HCT116 (cell line): Measurements from ENCODE around the gene OTOG. TPM values are rescaled to one million over a fixed set of nuclear protein-coding genes. Genes with fewer than 3 reads are reported as not detected.

ENCODE experiments used
- ATAC-seq: fragments of 200-7000 bp; cut with Tn5 transposase; 2 replicates; pipeline ENCODE4 v1.9.1; 2020; ENCODE audit warnings: mild to moderate bottlenecking, moderate library complexity
- BruUV-seq: library from RNA; stranded (reverse); fragments of 400-500 nt; replicated peaks from 2 replicates; lab custom pipeline; 2021; lab: Mats Ljungman, UMichigan
- CTCF ChIA-PET: fragments of 300-600 bp; sonication (Branson Sonifier 250); formaldehyde crosslinking; loops from one replicate; lab custom pipeline; 2021; ENCODE audit warnings: antibody characterized with exemption; lab: Charles Lee
- POLR2A ChIA-PET: fragments of 300-600, 350-600 bp; sonication (Branson Sonifier 250); formaldehyde crosslinking; loops from one replicate; lab custom pipeline; 2021; ENCODE audit warnings: antibody characterized with exemption; lab: Charles Lee
- RAD21 ChIA-PET, 2 experiments: fragments of 300-600 bp; sonication (Branson Sonifier 250); formaldehyde crosslinking; loops; one replicate each; lab custom pipeline; 2023; ENCODE audit warnings: low total read pairs in 2 of 2; ENCODE audit not compliant: uncharacterized antibody in 2 of 2, unreplicated experiment in 2 of 2, low non-redundant PET in 1 of 2; lab: Charles Lee
- DNase-seq: peaks from one replicate; pipeline ENCODE4 v3.0.0-alpha.2; 2010; ENCODE audit warnings: low read depth, low spot score
- H2AFZ ChIP-seq: fragments of 200-600 bp; shearing (Covaris generic), sonication (generic); 2 replicates; pipeline ENCODE4 v1.6.1; 2017; ENCODE audit warnings: low read depth, mixed run types, mixed read lengths, antibody characterized with exemption, low read length; ENCODE audit not compliant: poor library complexity, severe bottlenecking
- H3K27ac ChIP-seq: 2 replicates; pipeline ENCODE4 v1.5.1; 2012; ENCODE audit warnings: low read depth, low read length
- H3K27me3 ChIP-seq: fragments of 200-600 bp; sonication (generic); 2 replicates; pipeline ENCODE4 v1.6.1; 2016; ENCODE audit warnings: mixed run types, low read length, mixed read lengths; ENCODE audit not compliant: insufficient read depth
- H3K36me3 ChIP-seq, 2 experiments: fragments of 200-500 bp in 1 of 2; fragments of 200-600 bp in 1 of 2; sonication (Bioruptor generic) in 1 of 2; sonication (generic) in 1 of 2; 2 replicates each; pipeline versions ENCODE4 v1.5.1 to v1.6.1; 2014 to 2016; ENCODE audit warnings: low read length in 2 of 2, inconsistent platforms in 1 of 2, mixed read lengths in 1 of 2, mixed run types in 1 of 2; ENCODE audit not compliant: insufficient read depth in 2 of 2, control insufficient read depth in 1 of 2
- H3K4me1 ChIP-seq, 2 experiments: fragments of 200-600 bp in 1 of 2; sonication (generic) in 1 of 2; 2 replicates each; pipeline versions ENCODE4 v1.5.1 to v1.6.1; 2012 to 2017; ENCODE audit warnings: low read length in 2 of 2, inconsistent platforms in 1 of 2, mild to moderate bottlenecking in 1 of 2, mixed read lengths in 1 of 2, mixed run types in 1 of 2, moderate library complexity in 1 of 2; ENCODE audit not compliant: insufficient read depth in 2 of 2, control insufficient read depth in 1 of 2
- H3K4me2 ChIP-seq: fragments of 200-600 bp; sonication (generic); 2 replicates; pipeline ENCODE4 v1.6.1; 2017; ENCODE audit warnings: mixed run types, low read length, mixed read lengths
- H3K4me3 ChIP-seq, 2 experiments: fragments of 200-600 bp in 1 of 2; sonication (generic) in 1 of 2; replicated peaks in 1 of 2; 2 replicates each; pipeline ENCODE4 v1.5.1; 2011 to 2016; ENCODE audit warnings: low read length in 2 of 2, control low read depth in 1 of 2, low read depth in 1 of 2, mild to moderate bottlenecking in 1 of 2, mixed read lengths in 1 of 2, mixed run types in 1 of 2
- H3K79me2 ChIP-seq: fragments of 200-600 bp; sonication (generic); 2 replicates; pipeline ENCODE4 v1.6.1; 2017; ENCODE audit warnings: mild to moderate bottlenecking, mixed run types, low read length, moderate library complexity, mixed read lengths; ENCODE audit not compliant: insufficient read depth
- H3K9ac ChIP-seq: fragments of 200-600 bp; sonication (generic); 2 replicates; pipeline ENCODE4 v1.6.1; 2016; ENCODE audit warnings: low read length, mixed read lengths
- H3K9me2 ChIP-seq: fragments of 200-600 bp; sonication (generic), shearing (Covaris generic); 2 replicates; pipeline ENCODE4 v1.6.1; 2017; ENCODE audit warnings: mixed run types, mild to moderate bottlenecking, moderate library complexity; ENCODE audit not compliant: insufficient read depth
- H3K9me3 ChIP-seq, 2 experiments: fragments of 200-500 bp in 1 of 2; fragments of 200-600 bp in 1 of 2; sonication (Bioruptor generic) in 1 of 2; sonication (generic) in 1 of 2; 2 replicates each; pipeline ENCODE4 v1.6.1; 2014 to 2017; ENCODE audit warnings: low read length in 2 of 2, mixed read lengths in 2 of 2, inconsistent platforms in 1 of 2, low read depth in 1 of 2, mild to moderate bottlenecking in 1 of 2, mixed run types in 1 of 2, moderate library complexity in 1 of 2; ENCODE audit not compliant: control insufficient read depth in 1 of 2, insufficient read depth in 1 of 2
- H4K20me1 ChIP-seq: fragments of 200-600 bp; sonication (generic), shearing (Covaris generic); 2 replicates; pipeline ENCODE4 v1.6.1; 2017; ENCODE audit warnings: mixed run types, mild to moderate bottlenecking, moderate library complexity; ENCODE audit not compliant: insufficient read depth
- ELF1 ChIP-seq: IDR thresholded peaks from 2 replicates; pipeline ENCODE4 v1.6.1; 2012; ENCODE audit warnings: low read depth, borderline replicate concordance
- EZH2 ChIP-seq: fragments of 200-600 bp; sonication (generic); IDR thresholded peaks from 2 replicates; pipeline ENCODE4 v1.6.1; 2017; ENCODE audit warnings: antibody characterized with exemption, mixed run types
- FOSL1 ChIP-seq: IDR thresholded peaks from 2 replicates; pipeline ENCODE4 v1.6.1; 2012; ENCODE audit warnings: low read depth
- JUND ChIP-seq: IDR thresholded peaks from 2 replicates; pipeline ENCODE4 v1.6.1; 2012
- POLR2A ChIP-seq: IDR thresholded peaks from 2 replicates; pipeline ENCODE4 v1.7.0; 2011; ENCODE audit warnings: borderline replicate concordance; ENCODE audit not compliant: insufficient read depth, insufficient read length; ENCODE audit errors: extremely low read depth
- POLR2AphosphoS5 ChIP-seq: IDR thresholded peaks from 2 replicates; pipeline ENCODE4 v1.6.1; 2011; ENCODE audit warnings: mild to moderate bottlenecking, low read depth, low read length, moderate library complexity
- SIN3A ChIP-seq: IDR thresholded peaks from 2 replicates; pipeline ENCODE4 v1.6.1; 2012; ENCODE audit warnings: low read depth
- SP1 ChIP-seq: IDR thresholded peaks from 2 replicates; pipeline ENCODE4 v1.6.1; 2012; ENCODE audit warnings: low read depth
- SRF ChIP-seq: IDR thresholded peaks from 2 replicates; pipeline ENCODE4 v1.6.1; 2012; ENCODE audit warnings: low read depth
- YY1 ChIP-seq: IDR thresholded peaks from 2 replicates; pipeline ENCODE4 v1.6.1; 2011; ENCODE audit warnings: low read length, low read depth, moderate library complexity, mild to moderate bottlenecking; ENCODE audit not compliant: insufficient replicate concordance; ENCODE audit errors: extremely low read depth
- ZFX ChIP-seq: fragments of 450-650 bp; IDR thresholded peaks from 2 replicates; pipeline ENCODE4 v1.6.1; 2017
- ZNF274 ChIP-seq: fragments of 200-500 bp; sonication (Bioruptor generic); IDR thresholded peaks from 2 replicates; pipeline ENCODE4 v1.6.1; 2014; ENCODE audit warnings: mild to moderate bottlenecking, low read depth, low read length, inconsistent platforms
- intact Hi-C: fragments of 100-400 bp; cut with micrococcal nuclease; formaldehyde crosslinking; loops from 2 replicates; pipeline ENCODE4 v1.10.0; 2022
- total RNA-seq: library from RNA; stranded (reverse); gene quantifications from one replicate; pipeline ENCODE4 v1.2.1, GENCODE V29; 2021; ENCODE audit not compliant: unreplicated experiment
- TF ChIP-seq, protein P1 (sequence below): IDR thresholded peaks from 2 replicates; pipeline ENCODE4 v1.6.1; 2011; ENCODE audit warnings: mild to moderate bottlenecking, low read length, moderate library complexity; ENCODE audit not compliant: insufficient replicate concordance; ENCODE audit errors: extremely low read depth
- TF ChIP-seq, protein P2 (sequence below): IDR thresholded peaks from 2 replicates; pipeline ENCODE4 v1.6.1; 2012

The OTOG gene
- total RNA-seq, 1 experiment from 2014 or later: 0.07 TPM

DNA sequence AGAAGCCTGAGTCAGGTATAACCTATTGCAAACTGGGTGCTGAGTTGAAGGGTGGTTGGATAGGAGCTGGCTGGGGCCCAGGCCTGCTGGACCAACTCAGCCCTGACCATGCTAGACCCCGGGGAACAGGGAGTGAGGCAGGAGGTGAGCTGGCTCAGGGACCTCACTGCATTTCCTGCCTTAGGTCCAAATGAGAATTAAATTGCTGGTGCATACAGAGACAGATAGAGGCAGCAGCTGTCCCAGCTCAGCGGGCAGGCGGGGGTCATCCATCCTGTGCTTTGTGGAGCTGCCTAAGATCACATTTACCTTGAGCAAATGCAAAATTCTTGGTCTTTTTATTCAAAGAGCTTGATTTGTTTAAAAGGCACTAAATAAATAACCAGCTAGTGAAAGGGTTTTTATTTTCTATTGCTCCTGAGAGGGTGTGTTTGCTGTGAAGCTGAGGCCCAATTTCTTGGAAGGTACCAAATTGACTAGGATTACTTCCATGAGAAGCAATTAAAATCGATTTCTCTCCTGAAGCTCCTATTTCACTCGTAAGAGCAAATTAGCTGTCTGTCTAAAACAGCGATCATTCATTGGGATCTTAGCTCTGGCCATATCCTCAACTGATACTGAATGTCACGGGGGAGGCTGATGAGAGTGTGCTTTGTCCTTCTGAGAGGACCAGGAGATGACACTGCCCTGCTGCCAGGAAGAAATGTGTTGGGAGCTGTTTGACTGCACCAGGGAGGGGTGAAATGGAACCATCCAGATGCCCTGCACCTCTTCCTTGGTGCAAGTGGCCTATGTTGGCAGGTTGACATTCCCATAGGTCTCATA is 27.8 kb upstream of the OTOG start:
- Histone ChIP-seq H3K79me2 (no peaks in the 10 kb centered on the region), H3K9me2 (no peaks in the 10 kb centered on the region), H3K9ac (no peak overlapping the region), H3K27ac (no peak overlapping the region), H3K9me3 (no peaks in the 10 kb centered on the region), H3K4me2 (no peak overlapping the region), H3K36me3 (0 out of 4 replicates have a peak, but pooled peaks cover 0 to 3% of the 10 kb centered on the region in 2 experiments), H3K4me1 (no peaks in the 10 kb centered on the region), H2AFZ (no peak overlapping the region), H4K20me1 (no peaks in the 10 kb centered on the region), H3K4me3 (no peak overlapping the region), H3K27me3 (no peaks in the 10 kb centered on the region)
- CTCF ChIA-PET: interaction anchor here (1.1 to 2.3 kb wide), 3 partner anchors 9 to 13 kb away, joined by 5 to 14 read pairs (median 6); no protein-coding TSS in a partner anchor
- RAD21 ChIA-PET: no interaction called here
- intact Hi-C loops: no loop called here
- BruUV-seq: no TSS peak
- POLR2A ChIA-PET: no interaction called here
- TF ChIP-seq ZFX: no peak
- no peak for TF ChIP-seq ELF1
- no peak for TF ChIP-seq EZH2
- TF ChIP-seq SP1: no peak
- DNase-seq (no peak), ATAC-seq (no peak)

DNA sequence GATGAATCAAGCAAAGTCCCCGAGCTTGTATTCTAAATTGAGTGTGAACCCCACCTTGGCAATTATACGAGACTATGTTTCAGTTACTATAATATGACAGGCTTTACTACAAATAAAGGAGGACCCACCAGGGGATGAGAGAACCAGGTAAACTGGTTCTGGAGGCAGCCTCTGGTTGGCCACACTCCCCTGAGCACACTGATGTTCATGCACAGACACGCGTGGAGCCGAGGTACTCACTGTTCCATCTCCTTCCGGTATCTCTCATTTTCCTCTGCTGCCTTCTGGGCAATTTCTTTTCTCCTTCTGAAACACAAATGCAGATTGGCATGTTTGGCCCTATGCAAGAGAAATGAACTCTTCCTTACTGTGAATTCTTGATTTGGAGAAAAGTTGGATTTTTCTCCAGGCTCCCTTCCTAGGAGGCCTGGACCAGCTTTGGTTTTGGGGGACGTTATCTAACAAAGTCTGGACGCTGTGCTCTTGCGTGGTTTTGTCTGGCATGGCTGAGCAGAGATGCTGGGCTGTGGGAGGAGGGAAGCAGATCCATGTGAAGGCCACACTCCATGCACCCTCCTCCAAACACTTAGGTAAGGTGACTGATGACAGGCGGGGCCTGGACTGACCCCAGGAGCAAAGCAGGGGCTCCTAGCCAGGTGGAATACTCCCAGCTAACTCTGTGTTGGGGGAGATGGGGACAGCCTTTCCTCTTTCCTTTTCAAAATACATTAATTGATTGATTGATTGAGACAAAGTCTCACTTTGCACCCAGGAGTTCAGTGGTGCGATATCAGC is 25.8 kb upstream of the OTOG start:
- intact Hi-C loops: no loop called here
- 0 out of 4 replicates have a peak, but pooled peaks cover 0 to 3% of the 10 kb centered on the region in 2 experiments for H3K36me3 ChIP-seq
- ChIA-PET POLR2A (no interaction called here), CTCF (interaction anchor here (1.2 kb wide), 1 partner anchor 139 kb away, joined by 4 read pairs; no protein-coding TSS in a partner anchor), RAD21 (no interaction called here)
- H3K27ac ChIP-seq: no peak overlapping the region
- BruUV-seq: no TSS peak
- DNase-seq: no peak
- H4K20me1 ChIP-seq: no peaks in the 10 kb centered on the region
- no peak overlapping the region for H3K4me3 ChIP-seq
- no peak for ATAC-seq
- no peak overlapping the region for H2AFZ ChIP-seq
- H3K9ac ChIP-seq: no peak overlapping the region
- H3K79me2 ChIP-seq: no peaks in the 10 kb centered on the region
- H3K9me3 ChIP-seq: no peaks in the 10 kb centered on the region
- H3K9me2 ChIP-seq: no peaks in the 10 kb centered on the region
- no peak overlapping the region for H3K4me2 ChIP-seq
- H3K4me1 ChIP-seq: no peaks in the 10 kb centered on the region
- H3K27me3 ChIP-seq: no peaks in the 10 kb centered on the region
- TF ChIP-seq POLR2AphosphoS5 (no peak), SP1 (no peak), JUND (no peak), FOSL1 (no peak), SRF (no peak), ZNF274 (no peak), POLR2A (no peak), SIN3A (no peak), YY1 (no peak), ELF1 (no peak)
- TF ChIP-seq, protein P1, sequence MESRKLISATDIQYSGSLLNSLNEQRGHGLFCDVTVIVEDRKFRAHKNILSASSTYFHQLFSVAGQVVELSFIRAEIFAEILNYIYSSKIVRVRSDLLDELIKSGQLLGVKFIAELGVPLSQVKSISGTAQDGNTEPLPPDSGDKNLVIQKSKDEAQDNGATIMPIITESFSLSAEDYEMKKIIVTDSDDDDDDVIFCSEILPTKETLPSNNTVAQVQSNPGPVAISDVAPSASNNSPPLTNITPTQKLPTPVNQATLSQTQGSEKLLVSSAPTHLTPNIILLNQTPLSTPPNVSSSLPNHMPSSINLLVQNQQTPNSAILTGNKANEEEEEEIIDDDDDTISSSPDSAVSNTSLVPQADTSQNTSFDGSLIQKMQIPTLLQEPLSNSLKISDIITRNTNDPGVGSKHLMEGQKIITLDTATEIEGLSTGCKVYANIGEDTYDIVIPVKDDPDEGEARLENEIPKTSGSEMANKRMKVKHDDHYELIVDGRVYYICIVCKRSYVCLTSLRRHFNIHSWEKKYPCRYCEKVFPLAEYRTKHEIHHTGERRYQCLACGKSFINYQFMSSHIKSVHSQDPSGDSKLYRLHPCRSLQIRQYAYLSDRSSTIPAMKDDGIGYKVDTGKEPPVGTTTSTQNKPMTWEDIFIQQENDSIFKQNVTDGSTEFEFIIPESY: no peak
- TF ChIP-seq, protein P2, sequence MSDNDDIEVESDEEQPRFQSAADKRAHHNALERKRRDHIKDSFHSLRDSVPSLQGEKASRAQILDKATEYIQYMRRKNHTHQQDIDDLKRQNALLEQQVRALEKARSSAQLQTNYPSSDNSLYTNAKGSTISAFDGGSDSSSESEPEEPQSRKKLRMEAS: no peak
